GM18520 (cell line): ENCODE measurements around the gene PRND.
"Not testable (repeated sequence)": the region's sequence is repeated elsewhere in the genome, so short reads cannot be mapped to it uniquely, and the experiment has no call there.

Experiments
- ATAC-seq: cut with Tn5 transposase; IDR thresholded peaks from one replicate; pipeline ENCODE4 v1.9.1; 2021; ENCODE audit not compliant: unreplicated experiment

Gene PRND

GRCh38 chr20:4708036-4708435 is 13.7 kb upstream of the PRND start:
- no peak for ATAC-seq

DNA sequence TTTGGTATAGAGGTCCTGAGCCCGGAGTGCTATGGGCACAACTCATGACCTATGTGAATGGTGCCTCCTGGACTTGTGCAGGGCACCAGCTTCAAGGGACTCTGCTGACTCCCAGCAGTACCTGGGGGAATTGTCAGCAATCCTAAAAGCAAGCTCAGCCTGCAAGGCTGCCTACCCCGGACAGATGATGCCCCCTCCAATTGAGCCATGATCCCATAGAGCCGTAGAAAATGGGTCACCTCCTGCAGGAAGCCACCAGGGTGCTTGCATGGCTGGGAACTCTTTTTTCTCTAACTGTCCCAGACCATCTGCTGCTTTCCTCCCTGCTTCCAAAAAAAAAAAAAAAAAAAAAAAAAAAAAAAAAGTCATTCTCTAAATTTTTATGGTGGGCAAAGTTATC is 12.9 kb upstream of the PRND start:
- ATAC-seq = no peak

- no peak for ATAC-seq
Measured at GRCh38 chr20:4709261-4710105, 12.2 kb upstream of the PRND start.

DNA sequence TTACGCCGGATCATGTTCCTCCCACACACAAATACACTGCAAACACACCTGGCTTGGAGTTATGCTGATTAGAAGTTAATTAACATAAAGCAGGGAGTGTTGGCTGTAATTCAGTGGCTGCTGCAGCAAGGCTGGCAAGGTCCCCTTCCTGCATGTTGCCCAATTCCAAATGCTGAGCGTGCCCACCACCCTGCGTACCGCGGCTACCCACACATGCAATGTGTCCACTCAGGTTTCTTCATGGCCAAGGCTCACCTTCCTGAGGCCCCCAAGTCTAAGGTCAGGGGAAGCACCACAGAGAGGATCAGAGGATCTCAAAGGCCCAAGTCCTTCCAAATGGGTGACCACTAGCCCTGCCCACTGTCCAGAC is 11.6 kb upstream of the PRND start:
- ATAC-seq = no peak

DNA sequence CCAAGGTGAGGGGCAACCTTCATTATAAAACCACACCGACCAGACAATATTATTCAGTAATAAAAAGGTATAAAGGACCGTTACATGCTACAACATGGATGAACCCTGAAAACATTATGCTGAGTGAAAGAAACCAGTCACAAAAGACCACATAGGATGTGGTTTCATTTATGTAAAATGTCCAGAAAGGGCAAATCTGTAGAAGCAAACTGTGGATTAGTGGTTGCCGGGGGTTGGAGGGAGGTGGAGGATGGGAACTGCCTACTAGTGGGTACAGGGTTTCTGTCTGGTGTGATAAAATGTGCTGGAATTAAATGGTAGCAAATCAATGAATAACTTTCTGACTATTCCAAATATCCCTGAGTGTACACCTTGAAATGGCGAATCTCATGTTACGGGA is 10.2 kb upstream of the PRND start:
- no peak for ATAC-seq

DNA sequence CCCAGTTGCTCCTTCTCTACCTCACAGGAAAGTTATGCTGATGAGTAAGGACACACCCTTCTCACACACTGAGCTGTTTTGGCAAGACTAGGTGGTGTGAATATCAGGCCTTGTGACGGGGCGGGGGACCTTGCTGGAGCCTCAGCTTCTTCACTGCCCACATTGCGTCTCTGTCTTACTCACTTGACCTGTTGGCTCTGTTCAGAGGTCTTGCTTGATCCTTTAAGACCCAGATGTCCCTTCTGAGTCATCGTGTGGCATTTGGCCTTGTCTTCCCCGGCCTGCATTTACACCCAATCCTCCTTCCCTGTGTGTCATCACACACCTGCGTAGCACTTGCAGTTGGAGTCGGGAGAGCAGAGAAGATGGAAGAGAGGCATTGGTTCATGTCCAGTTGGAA is 8.3 kb upstream of the PRND start:
- no peak for ATAC-seq

- no peak for ATAC-seq
Measured at GRCh38 chr20:4714818-4715217, 6.9 kb upstream of the PRND start.

GRCh38 chr20:4717816-4718570 is 3.7 kb upstream of the PRND start:
- no peak for ATAC-seq

DNA sequence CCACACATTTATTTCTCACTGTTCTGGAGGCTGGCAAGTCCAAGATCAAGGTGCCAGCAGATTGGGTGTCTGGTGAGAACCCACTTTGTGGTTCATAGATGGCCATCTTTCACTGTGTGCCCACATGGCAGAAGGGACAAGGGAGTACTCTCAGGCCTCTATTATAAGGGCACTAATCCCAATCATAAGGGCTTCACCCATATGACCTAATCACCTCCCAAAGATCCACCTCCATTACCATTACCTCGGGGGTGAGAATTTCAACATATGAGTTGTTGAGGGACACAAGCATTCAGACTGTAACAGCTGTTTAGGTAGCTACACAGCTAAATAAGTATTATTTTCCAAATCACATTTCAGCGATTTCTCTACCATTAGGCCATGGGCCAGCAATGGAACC is 2.5 kb upstream of the PRND start:
- ATAC-seq = no peak

DNA sequence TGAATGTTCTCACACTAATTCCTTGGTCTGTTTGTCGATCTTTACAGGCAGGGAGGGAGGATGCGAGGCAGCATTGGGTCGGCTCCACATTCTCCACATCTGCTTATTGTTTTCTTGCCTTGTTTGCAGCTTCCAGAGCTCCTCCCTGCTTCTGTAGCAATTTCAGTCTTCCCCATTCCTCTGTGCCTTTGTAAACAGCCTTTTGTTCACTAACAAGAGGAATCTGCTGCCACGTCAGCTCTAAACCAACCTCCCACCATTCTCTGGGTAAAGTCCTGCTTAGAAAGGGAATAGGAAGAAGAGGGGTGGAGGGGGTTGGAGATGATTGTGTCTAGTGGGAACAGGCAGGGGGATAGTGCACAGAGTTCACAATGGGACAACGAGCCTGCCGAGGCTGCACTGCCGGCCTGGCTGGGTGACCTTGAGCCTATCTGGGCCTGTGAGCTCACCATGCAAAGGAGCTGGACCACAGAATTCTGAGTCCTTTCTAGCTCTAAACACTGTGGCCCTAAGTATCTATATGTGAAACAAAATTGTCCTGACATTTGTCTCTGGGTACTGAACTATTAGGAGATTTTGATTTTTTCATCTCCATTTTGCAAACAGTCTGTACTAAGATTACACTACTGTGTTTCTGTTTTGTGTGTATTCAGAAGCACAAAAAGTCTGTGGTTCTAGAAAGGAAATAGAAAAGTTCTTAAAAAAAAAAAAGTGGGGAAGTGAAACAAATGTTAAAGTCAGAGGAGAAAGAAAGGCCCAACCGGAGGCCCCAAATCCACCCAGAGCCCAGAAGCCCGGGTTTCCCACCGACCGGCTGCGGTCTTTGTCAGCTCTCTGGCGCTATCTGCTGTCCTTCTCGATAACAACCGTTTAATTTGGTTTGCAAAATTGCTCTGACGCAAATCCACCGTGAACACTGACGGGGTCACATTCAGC is 1.4 kb upstream of the PRND start:
- ATAC-seq = peak; percentile 77

GRCh38 chr20:4720977-4721349 is 746 bp upstream of the PRND start:
- ATAC-seq = no peak

GRCh38 chr20:4722571-4722970 is 862 bp downstream of the PRND start:
- no peak for ATAC-seq

- ATAC-seq = no peak
Measured at GRCh38 chr20:4722993-4723392, 1.3 kb downstream of the PRND start.

- ATAC-seq = not testable (repeated sequence)
Measured at GRCh38 chr20:4723553-4723952, 1.8 kb downstream of the PRND start.

DNA sequence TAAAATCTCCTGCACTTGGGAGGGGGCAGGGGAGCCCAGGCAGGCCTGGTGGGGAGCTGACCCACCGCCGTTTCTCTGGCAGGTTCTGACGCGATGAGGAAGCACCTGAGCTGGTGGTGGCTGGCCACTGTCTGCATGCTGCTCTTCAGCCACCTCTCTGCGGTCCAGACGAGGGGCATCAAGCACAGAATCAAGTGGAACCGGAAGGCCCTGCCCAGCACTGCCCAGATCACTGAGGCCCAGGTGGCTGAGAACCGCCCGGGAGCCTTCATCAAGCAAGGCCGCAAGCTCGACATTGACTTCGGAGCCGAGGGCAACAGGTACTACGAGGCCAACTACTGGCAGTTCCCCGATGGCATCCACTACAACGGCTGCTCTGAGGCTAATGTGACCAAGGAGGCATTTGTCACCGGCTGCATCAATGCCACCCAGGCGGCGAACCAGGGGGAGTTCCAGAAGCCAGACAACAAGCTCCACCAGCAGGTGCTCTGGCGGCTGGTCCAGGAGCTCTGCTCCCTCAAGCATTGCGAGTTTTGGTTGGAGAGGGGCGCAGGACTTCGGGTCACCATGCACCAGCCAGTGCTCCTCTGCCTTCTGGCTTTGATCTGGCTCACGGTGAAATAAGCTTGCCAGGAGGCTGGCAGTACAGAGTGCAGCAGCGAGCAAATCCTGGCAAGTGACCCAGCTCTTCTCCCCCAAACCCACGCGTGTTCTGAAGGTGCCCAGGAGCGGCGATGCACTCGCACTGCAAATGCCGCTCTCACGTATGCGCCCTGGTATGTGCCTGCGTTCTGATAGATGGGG is 3.0 kb downstream of the PRND start:
- no peak for ATAC-seq

DNA sequence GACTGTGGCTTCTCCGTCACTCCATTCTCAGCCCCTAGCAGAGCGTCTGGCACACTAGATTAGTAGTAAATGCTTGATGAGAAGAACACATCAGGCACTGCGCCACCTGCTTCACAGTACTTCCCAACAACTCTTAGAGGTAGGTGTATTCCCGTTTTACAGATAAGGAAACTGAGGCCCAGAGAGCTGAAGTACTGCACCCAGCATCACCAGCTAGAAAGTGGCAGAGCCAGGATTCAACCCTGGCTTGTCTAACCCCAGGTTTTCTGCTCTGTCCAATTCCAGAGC is 3.5 kb downstream of the PRND start:
- no peak for ATAC-seq

DNA sequence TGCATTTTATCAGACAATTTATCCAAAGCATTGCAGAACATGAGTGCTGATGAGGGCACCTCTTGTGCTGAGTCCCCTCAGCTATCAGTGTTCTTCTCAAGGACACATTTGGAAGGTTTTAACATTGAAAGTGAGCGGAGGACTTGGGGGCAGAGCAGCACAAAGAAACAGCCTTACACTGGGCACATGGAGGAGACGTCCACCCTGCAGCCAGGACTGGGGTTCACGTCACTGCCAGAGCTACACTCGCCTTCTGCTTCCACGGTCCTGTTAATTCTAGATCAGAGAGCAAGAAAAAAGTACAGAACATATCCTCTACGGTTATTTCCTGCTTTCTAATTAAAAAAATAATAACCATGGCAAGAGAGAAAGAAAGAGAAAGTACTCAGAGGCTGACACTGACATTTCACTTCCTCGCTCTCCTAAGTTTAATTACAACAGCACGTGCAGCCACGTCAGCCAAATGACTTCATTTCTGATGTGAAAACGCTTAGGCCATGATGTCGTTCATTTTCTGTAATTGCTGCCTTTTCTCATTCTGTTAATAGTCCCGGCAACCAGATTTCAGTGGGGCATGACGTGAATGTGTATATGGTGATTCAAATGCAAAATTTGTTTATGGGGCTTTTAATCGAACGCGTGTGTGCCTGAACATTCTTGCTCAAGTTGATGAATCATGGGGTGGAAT is 5.1 kb downstream of the PRND start:
- no peak for ATAC-seq

DNA sequence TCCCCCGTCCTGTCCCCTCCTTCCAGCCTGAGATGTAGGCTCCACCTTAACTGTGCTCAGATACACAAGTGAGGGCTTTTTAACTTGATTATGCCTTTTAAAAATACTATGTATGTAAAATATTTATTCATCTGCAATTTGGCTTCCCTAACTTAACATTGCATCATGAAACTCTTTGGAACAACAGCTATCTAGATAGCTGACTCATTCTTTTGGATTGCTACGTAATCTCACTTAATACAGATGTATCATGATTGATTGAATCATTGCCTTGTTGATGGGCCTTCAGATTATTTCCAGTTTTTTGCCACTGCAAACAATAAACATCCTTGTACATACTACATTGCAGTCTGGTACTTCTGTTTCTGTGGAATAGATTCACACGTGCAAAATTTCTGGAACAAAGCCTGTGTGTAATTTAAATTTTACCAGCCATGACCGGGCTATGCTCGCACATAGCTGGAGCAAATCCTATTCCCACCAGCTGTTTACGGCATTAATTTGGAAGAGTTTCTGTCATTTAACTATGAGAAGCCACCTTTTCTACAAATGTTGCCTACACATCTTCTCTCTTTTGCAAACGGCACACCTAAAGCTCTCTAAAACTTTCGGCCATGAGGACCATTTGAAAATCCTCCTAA is 6.5 kb downstream of the PRND start:
- no peak for ATAC-seq

DNA sequence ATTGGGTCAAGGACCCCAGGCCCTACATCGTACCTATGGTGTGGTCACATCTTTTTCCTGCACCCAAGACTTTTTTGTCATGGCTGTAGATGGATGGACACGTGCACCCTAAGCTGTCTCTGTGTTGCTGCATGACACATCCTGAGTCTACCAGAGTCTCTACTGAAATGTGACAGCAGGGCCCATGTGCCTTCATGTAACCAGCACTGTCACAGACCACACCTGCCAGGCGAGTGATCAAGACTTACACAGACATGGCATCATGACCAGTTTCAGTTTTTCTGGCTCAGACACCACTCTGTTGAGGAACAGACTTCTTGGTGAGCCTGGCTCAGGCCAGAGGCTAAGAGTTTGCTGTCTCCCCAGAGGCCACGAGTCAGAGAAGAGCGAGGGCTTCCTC is 7.6 kb downstream of the PRND start:
- ATAC-seq = no peak

DNA sequence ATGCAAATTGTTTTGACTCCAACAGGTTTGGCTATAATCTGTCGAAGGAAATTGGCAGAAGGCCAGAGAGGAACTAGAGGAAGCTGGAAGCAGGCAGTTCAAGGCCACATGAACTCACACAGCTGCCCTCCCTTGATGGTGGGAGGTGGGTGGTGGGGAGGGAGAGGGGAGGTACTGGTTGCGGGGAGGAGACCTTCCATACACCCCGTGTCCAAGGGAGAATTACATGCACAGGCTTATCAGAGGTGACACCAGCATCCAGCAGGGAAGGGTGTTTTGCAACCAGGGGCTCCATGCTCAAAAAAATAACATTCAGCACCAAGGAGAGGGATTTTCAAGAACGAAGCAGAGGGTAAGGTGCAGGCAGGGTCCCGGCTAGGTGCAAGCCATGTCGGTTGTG is 9.1 kb downstream of the PRND start:
- ATAC-seq = no peak
